ENCODE results near the gene EXD1.

Gene EXD1

DNA sequence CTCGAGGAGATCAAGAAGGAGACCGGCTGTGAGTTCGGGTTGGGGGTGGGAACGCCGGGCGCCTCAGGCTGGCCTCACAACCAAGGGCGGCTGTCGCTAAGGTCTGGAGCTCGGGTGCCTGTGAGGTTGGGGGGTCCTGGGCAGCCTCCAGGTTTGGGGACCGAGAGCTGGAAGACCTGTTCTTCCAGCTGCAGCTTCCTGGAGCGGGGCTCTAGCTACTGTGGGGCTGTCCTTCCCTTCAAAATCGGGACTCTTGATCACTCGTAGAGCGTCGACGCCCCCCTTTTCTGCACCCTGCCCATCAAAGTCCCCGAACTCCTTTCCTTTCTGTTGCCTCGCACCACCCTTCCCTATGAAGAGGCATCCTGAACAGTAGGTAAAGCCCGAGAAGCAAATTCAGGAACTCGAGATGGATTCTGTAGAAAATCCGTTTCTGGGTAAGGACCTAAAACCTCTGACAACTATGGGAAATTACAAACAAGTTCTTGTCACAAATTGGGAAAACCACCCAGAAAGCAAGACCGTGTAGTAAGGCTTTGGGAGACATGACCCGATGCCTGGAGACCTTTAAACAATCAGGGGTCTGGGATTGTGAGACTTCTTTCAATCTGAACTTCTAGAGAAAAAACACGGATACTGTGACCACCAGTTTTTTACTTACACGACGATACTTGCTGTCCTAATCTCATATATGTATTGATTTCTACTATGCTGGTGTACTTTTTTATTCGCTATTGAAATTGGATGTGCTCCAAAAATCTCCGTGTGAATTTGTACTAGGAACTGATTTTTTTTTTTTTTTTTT is 1.1 kb upstream of the EXD1 start:
- peak in 1 of 2 experiments; percentile 47 for DNase-seq

DNA sequence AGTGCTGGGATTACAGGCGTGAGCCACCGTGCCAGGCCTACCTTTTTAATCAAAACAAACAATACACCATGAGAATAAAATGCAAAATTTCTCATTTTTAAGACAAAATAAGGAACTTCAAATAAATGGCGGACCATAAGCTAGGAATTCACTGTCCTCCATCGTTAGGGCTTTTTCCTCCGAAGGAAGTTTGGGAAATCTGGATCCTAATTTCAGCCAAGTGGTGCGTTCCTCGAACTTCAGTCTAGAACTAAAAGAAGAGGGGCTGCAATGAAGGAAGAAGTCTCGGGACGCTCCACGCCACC is 260 bp downstream of the EXD1 start:
- no peak for DNase-seq

DNA sequence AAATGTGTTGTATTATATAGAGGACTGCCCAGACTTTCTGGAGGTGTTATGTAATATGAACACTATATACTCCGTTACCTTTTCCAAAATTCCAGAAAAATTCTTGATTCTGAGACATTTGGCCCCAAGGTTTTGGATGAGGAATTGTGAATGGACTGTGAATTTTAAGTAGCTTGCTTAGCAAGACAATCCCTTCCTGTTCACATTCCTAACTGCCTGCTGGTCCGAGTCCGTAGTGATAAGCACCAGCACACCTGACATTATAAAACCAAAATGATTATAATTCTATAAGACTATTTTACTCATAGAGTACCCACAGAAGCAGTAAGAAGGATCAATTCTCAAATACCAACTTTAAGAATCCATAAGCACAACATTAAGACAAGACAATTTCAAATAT is 11.2 kb downstream of the EXD1 start:
- DNase-seq: no peak

DNA sequence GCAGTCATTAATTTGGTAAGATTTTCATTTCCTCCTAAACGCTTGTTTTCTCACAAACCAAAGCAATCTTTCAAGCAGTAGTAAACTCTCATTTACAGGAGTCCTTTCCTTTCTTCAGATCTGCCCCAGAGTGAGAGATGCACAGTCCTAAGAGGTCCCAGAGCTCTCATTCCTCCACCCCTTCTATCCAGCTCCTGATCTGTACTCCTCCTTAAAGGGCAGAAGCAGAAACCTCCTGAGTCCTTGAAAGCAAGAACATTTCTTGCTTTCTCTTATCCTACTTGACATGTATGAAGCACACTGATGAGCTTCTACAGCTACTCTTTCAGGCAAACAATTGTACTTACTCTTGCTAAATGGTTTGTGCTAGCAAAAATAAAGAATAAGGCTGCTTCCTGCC is 11.7 kb downstream of the EXD1 start:
- DNase-seq: no peak

DNA sequence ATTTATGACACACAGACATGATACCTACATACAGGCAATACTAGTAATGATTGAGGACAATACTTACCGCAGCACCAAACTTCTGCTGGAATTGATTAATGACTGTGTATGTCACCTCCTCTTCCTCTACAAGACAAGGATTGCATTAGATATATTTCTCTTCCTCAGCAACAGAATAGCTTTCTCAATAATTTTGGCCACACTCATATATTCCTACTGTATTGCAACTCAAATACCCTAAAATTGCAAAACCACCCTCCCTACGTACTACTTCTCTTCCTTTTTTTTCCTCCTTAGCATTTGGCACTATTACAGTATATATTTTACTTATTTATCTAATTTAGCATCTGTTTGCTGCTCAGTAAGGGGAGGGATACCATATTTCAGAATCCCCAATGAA is 14.8 kb downstream of the EXD1 start:
- DNase-seq: no peak

DNA sequence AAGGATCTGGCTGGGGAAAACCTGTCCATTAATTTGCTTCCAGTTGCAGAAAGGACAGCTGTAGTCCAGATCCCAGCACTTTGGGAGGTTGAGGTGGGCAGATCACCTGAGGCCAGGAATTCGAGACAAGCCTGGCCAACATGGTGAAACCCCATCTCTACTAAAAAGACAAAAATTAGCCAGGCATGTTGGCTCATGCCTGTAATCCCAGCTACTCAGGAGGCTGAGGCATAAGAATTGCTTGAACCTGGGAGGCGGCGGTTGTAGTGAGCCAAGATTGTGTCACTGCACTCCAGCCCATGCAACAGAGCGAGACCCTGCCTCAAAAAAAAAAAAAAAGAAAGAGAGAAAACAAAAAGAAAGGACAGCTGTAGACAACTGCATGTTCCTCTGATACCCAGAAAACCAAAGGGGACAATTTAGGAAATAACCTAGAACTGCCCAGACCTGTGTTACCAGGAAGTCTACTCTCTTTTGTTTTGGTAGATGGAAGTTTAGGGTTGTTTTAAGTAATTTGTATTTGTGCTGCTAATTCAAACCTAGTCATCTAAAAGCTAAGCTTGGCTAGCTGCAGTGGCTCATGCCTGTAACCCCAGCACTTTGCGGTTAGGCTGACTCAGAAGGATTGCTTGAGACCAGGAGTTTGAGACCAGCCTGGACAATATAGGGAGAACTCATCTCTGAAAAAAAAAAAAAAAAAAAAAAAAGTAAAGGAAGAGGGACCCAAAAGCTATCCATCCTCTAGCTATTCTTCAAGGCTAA is 22.7 kb downstream of the EXD1 start:
- DNase-seq: no peak

DNA sequence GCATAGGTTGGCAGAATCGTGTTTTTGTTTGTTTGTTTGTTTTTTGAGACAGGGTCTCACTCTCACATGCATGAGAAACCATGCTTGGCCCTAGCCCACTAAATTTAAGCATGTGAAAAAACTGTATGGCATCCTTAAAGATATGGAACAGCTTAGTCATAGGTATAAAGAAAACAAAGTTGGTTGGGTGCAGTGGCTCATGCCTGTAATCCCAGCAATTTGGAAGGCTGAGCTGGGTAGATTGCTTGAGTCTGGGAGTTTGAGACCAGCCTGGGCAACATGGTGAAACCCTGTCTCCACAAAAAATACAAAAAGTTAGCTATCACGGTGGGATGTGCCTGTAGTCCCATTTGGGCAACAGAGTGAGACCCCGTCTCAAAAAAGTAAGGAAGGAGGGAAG is 25.2 kb downstream of the EXD1 start:
- no peak for DNase-seq

DNA sequence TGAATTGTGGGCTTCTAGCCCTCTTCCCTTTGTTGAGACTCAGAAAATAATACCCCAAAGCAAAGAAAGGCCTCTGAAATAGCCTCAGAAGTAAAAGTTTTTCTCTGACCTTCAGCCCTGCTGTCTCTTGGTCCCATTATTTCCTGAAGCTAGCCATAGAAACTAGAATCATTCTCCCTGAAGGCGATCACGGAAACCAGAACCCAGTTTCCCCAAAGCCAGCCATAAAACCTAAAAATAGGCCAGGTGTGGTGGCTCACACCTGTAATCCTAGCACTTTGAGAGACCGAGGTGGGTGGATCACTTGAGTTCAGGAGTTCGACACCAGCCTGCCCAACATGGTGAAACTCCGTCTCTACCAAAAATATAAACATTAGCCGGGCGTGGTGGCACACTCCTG is 27.2 kb downstream of the EXD1 start:
- DNase-seq: no peak

DNA sequence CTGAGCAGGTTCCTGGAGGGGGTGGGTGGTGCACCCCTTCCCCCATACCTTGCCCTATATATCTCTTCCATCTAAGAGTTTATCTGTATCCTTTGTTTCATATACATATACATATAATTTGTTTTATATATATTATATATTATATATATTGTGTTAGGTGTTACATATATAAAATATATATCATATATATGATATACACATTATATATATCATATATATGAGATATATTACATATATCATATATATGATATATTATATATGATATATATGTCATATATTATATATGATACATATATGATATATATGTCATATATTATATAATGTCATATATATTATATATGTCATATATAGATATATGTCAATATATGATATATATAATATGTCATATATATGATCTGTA is 31.1 kb downstream of the EXD1 start:
- no peak for DNase-seq

DNA sequence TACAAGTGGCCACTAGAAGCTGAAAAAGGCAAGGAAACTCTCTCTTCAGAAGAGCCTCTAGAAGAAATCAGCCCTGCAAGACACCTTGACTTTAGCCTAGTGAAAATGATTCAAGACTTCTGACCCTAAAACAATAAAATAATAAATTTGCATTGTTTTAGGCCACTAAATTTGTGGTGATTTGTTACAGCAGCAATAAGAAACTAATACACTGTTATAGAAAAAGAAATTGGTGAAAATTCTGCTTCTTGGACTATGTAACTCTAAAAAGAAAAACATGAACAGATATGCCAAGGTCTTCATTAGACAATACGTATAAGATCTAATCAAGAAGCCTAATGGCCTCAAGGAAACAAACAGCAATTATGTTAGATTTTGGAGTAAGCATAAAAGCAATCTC is 36.1 kb downstream of the EXD1 start:
- no peak for DNase-seq

DNA sequence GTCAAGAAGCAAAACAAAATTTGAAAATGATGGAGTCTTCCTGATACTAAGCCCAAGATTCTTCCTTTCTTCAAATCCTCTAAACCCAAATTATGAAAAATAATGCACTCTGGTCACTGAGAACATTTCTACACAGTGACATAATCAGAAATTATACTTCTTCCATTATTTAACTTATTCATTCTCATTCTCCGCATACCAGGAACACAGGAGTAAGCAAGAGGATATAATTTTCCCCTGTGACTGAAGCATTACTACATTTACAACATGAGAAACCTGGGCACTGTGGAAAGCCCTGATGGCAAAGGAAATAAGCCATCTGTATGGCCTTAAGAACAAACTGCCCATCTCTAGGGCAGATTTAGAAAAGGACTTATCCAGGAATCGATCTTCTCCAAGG is 47.0 kb downstream of the EXD1 start:
- DNase-seq: no peak

DNA sequence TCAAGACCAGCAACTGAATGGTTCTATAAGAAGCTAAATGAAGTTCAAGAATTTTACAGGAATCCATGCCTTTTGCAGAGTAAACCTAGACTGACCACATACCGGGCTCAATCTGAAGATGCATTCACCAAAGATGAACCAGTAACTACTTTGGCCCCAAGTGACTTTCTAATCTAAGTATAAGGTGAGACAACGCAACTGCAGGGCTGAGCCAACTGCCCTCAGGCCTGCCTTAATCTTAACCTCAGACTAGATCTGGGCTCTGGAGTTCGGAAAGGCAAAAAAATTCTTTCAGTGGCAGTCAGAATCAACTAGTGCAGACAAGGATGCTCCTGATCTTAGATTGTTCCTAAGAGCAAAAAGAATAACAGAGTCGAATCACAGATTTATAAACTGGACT is 48.3 kb downstream of the EXD1 start:
- DNase-seq: no peak

DNA sequence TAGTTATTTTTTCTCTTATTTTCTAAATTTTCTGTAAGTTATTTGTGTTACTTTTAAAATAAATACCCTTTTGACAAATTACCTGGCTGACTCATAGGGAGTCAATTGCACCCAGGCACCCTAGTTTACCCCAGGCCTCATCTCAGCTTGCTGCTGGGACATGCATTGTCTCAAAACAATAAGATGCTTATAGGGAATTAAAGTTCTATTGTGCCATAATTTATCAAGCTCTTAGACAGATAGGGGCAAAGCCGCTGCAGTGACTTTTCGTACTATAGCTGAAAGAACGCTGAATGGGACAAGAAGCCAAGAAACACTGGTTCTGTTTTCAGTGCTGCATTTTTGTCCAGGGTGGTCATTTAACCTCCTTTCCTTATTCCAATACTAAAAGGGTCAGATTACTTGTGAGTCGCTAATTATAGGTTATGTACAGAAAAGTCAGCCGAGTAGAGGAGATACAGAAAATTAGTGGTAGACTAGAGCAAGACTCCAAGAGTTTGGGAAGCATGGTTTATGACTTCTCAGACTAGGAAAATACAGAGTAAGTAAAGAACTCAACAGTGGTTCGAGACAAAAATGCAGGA is 50.3 kb downstream of the EXD1 start:
- no peak for DNase-seq

DNA sequence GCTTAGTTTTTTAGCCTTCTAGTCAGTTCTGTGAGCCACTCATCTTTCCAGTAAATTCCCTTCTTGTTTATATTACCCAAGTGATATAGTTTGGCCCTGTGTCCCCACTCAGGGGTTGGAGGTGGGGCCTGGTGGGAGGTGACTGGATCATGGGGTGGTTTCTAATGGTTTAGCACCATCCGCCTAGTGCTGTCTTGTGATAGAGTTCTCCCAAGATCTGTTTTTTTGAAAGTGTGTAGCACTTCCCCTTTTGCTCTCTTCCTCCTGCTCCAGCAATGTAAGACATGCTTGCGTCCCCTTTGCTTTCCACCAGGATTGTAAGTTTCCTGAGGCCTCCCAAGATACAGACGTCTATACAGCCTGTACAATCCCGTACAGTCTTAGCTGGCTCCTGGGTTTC is 60.8 kb downstream of the EXD1 start:
- no peak for DNase-seq

DNA sequence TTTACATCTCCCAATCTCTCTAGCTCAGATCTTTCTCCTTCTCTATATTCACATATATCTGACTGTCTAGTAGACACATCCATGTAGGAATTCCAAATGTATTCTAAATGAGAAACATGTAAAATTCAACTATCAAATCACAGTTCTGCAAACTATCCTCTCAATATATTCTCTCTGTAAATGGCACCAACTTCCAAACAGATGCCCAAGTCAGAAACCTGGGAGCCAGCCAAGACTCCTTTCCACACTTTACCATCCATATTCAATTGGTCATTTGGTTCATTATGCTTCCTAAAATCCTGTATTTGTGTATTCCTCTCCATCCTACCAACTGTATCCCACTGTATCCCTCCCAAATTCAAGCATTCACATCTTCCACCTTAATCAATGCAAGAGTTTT is 61.5 kb downstream of the EXD1 start:
- no peak for DNase-seq

DNA sequence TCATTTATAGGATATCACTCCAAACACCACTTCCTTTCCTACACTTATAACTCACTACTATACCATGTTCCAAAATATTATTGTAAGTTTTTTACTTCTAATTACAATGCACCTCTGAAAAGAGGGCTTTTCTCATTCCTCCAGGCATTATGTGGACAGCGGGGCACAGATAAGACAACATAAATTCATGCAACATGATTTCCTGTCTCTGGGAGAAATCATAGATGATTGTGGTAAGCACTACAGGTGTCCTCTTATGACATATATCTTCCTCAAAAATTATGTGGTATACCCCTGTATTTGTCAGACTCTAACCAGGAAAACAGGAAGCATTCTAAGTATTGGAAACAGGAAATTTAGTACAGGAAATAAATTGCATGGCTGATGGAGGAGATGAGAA is 68.8 kb downstream of the EXD1 start:
- DNase-seq: no peak

DNA sequence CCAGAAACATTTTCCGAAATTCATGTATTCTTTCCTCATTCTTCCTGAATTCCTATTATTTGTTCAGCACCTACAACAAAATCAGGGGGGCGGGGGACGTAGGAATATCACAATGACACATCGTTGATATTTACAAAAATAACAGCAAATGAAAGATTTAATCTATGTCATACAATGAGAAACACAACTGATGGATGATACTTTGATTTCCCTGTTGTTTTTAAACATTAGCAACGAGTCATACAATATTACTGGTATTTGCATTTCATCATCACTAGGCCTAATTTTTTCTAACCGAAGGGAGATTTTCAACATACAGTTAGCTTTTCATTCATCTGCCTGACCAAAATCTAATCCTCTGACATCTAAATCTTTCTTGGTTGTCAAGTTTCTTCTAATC is 69.2 kb downstream of the EXD1 start:
- DNase-seq: no peak

DNA sequence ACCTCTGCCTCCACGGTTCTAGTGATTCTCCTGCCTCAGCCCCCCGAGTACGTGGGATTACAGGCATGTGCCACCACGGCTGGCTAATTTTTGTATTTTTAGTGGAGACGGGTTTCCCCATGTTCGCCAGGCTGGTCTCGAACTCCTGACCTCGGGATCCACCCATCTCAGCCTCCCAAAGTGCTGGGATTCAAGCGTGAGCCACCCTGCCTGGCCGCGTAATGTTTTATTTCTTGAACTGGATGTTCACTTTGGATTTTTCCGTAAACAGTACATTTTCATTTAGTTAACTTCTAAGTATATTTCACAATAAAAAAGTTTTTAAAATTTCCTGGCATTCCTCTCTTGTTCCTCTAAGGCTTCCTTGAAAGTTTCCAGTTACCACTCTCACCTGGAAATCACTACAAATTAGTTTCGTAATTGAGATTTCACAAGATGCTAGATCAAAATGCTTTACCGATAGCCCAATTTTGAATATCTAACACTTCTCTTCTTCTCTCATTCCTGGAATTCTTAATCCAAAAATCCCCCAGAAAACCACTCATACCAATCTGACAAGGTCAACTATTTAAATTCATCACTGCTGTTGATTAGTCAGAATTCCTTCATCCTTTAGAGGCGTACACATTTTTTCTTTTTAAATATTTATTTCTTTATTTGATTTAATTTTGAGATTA is 69.8 kb downstream of the EXD1 start:
- DNase-seq: no peak

DNA sequence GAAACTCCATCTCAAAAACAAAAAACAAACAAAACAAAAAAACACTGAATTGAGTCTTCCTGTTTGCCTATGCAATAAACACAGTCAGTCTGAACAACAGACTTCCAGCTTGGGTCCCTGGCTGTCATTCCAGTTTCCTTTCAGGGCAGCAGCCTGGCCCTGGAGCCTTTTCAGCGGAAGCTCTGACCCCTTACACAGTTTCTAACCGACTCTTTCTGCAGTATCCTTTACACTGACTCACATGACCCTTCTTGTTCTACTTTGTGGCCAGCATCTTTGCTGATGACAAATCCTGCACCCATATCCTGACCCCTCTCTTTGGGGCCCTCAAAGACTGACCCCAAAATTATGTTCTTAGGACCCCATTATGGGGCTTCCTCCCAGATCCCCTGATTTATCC is 76.1 kb downstream of the EXD1 start:
- no peak for DNase-seq

DNA sequence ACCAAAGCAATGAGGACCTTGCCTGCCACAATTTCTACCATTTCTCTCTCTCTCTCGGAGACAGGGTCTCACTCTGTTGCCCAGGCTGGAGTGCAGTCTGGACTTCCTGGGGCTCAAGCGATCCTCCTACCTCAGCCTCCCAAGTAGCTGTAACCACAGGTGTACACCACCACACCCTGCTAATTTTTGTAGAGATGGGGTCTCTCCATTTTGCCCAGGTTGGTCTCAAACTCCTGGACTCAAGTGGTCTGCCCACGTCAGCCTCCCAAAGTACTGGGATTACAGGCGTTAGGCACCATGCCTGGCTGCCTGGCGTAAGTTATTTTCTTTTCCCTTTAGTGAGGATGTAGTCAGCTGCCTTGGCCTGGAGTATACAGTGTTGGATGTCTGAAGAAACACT is 76.8 kb downstream of the EXD1 start:
- DNase-seq: no peak

DNA sequence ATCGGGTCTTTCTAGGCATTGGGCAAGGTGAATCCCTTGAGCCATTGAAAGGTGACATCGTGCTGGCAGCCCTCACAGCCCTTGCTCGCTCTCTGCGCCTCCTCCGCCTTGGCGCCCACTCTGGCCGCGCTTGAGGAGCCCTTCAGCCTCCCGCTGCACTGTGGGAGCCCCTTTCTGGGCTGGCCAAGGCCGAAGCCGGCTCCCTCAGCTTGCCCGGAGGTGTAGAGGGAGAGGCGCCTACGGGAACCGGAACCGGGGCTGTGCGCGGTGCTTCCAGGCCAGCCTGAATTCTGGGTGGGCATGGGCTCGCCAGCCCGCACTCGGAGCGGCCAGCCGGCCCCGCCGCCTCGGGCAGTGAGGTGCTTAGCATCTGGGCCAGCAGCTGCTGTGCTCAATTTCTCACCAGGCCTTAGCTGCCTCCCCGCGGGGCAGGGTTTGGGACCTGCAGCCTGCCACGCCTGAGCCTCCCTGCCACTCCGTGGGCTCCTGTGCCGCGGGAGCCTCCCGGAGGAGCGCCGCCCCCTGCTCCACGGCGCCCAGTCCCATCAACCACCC is 79.0 kb downstream of the EXD1 start:
- no peak for DNase-seq

DNA sequence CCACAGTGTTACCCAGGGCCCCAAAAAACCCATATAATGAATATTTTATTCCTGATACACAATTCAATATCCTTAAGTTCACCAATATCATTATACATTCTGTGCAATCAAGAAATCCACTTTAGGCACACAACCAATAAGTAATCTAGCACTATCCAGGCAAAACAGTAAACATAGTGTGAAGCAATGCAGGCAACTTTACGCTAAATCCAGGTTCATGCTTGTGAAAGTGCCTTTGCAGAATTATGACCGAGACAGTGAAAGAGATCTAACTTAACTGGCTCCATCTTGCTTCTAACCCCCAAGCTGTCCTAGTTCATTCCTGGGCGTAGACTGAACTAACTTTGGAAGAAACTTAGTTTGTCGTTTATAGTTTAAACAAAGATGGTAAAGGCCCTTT is 80.3 kb downstream of the EXD1 start:
- DNase-seq: no peak

DNA sequence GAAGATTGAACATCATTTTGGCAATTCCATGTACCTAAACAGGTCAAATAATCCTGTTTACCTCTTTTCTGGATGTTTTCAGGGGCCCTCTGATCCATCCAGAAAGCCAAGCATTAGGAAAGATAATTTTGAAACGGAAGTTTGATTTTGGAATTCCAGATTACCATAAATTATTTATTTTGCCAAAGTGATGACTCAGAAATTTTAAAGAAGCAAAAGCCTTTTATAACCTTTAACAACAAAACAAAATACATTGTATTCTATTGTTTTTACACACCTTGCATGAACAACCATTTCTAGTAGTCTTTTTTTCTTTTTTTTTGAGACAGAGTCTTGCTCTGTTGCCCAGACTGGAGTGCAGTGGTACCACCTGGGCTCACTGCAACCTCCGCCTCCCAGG is 82.5 kb downstream of the EXD1 start:
- DNase-seq: no peak

DNA sequence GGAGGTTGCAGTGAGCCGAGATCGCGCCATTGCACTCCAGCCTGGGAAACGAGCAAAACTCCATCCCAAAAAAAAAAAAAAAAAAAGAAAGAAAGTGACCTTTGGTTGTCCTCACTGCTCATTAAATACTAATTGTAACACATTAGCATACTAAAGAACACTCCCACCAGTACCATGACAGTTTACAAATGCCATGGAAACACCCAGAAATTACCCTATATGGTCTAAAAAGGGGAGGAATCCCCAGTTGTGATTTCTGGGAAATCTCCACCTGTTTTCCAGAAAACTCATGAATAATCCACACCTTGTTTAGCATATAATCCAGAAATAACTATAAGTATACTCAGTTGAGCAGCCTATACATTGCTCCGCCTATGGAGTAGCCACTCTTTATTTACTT is 90.9 kb downstream of the EXD1 start:
- no peak for DNase-seq
